ENCODE results near the gene RNF111.

Gene RNF111

DNA sequence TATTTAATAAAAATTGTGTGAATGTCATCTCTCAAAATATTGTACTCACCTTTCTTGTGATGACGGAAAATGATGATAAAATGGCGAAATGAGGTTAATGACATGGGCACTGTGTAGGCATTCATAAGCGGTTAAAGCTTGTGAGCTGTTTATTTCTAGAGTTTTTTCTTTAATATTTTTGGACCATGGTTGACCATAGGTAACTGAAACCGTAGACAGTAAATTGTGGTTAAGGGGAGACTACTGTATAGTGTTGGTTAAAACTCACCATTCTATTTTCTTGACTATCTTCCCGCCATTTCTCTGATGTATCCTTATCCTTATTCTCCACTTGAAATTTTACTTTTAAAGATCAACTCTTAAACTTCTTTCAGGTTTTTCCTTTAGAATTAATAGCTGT is 14.5 kb downstream of the RNF111 start:
- no peak for DNase-seq

DNA sequence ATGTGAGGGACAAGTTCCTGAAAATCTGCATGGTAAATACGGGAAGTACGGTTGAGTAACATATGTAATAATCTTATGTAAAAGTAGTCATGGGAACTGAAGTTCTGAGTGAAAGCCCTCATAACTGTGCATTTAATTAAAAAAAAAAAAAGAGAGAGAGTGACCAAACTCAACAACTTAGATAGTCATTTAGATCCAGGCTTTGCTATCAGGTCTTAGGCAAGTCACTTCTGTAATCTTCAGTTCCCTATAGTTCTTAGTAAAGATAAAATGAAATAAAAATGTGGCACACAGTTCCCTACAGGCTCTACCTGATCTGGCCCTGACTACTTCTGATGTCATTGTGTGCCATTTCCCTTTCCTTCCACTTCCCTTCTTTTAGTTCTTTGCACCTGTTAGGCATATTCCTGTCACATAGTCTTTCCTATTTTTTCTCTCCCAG is 15.0 kb downstream of the RNF111 start:
- DNase-seq = no peak

DNA sequence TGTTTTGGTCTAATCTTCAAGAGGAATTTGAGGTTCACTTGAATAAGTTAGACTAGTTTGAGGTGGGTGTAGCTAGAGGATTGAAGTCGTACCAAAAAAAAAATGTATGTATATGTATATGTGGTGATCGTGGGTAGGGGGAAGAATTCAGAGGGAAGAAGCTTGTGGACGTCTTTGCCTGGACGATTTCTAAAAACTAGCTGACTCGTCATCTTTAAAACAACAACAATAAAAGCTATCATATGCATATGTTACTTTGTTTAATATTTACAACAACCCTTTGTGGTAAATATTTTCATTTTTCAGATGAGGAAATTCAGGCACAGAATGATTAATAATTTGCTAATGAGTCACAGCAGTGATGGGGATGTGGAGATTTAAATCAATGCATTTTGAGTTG is 18.1 kb downstream of the RNF111 start:
- no peak for DNase-seq

DNA sequence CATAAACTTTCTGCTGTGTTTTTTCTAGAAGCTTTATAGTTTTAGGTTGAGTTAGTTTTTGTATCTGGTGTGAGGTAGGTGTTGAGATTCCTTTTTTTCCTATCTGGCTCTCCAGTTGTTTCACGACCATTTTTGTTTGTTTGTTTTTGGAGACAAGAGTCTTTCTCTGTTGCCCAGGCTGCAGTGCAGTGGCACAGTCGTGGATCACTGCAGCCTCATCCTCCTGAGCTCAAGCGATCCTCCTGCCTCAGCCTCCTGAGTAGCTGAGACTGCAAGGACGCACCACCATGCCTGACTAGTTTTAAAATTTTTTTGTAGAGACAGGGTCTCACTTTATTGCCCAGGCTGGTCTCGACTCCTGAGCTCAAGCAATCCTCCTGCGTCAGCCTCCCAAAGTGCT is 20.6 kb downstream of the RNF111 start:
- DNase-seq = no peak

DNA sequence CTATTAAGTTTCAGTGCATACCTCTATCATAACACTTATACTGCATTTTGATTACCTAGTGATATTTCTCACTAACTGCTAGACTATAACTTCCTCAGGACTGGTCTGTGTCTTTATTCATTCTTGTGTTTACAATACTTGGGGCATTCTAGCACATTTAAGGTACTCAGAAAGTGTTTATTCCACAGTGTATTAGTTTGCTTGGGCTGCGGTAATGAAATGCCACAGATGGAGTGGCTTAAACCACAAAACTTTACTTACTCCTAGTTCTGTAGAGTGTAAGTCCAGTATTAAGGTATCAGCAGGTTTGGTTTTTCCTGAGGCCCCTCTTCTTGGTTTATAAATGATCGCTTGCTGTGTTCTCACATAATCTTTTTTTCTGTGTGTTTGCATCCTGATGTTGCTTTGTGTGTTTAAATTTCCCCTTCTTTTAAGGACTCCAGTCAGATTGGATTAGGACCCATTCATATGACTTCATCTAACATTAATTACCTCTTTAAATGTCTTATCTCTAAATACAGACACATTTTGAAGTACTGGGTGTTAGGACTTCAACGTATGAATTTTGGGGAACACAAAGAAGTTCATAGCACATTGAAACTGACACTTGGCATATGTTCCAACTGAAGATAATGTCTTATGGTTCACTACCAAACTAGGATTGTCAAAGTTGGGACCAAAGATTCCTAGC is 23.9 kb downstream of the RNF111 start:
- DNase-seq = no peak

DNA sequence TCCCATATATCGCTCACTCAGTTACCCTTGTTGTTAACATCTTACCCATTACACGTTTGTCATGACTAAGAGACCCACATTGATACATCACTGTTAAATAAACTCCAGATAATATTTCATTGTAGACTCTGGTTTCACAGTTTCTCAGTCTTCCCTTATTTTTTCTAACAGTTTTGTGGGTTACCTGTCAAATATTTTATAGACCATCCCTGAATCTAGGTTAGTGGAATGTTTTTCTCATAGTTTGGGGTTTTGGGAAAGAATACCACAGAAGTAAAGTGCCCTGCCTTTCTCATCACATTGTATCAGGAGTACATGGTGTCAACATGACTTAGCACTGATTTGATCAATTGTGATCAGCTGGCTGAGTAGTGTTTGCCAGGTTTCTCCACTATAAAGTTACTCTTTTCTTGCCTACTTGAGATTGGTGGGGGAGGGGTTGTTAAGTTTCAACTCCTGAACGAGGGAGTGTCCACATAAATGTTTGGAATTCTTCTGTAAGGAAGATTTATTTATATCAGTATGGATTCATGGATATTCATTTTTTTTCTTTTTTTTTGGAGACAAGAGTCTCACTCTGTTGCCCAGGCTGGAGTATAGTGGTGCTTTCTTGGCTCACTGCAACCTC is 25.9 kb downstream of the RNF111 start:
- no peak for DNase-seq

DNA sequence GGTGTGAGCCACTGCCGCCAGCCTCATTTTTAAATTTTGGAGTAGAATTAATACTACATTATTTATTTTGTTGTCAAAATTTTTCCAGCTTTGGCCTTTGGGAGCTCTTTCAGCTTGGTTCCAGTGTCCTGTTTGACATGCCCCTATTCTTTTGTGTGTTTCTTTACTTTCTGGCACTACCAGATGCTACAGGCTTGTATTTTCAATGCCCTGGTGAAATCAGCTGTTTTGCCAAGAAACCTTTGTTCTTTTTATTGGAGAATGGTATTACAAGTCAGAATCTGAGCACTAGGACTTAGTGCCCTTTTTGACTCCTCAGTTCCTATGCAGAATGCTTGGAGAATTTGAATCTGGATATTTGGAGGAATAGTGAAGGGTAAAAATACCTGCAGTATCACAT is 26.6 kb downstream of the RNF111 start:
- no peak for DNase-seq

DNA sequence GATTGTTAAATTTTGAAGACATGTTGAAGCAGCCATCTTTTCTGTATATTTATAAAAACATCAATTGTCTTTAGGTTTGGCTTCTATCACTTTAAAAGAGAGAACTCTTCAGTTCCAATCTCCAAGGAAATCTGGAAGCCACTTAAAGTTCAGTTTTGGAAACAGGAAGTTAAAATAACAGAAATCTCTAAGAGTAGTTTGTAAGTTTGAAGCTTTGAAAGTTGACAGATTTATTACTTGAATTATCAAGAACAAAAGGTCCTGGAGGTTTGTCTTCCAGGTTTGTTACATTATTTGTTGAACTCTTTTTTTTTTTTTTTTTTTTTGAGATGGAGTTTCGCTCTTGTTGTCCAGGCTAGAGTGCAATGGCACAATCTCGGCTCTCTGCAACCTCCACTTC is 30.0 kb downstream of the RNF111 start:
- DNase-seq = no peak

DNA sequence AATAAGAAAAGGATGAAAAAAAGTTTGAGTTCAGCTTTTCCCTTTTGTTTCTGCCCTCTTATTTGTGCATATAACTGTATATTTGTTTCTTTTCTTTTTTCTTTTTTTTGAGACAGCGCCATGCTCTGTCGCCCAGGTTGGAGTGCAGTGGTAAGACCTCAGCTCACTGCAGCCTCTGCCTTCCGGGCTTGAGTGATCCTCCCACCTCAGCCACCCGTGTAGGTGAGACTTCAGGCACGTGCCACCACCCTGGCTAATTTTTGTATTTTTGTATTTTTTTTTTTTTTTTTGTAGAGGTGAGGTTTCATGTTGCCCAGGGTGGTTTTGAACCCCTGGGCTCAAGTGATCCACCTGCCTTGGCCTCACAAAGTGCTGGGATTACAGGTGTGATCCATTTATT is 31.4 kb downstream of the RNF111 start:
- DNase-seq = no peak

DNA sequence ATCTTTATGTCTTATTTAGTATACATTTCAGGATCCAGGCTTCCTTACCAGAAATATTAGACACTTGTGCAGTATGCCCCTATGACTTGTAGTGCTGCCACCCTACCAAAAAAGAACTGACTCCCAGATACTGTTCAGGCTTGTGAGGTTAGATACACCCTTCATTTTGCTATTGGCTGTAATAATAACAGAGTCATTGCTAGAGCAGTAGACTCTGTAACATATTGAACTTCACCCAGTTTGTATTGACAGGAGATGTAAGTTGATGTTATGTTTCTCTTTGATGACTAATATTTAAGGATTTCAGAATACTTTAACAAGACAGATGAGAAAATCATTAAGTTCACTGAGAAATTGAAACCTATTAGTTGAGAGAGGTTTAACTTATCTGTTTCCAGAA is 32.9 kb downstream of the RNF111 start:
- DNase-seq = no peak

DNA sequence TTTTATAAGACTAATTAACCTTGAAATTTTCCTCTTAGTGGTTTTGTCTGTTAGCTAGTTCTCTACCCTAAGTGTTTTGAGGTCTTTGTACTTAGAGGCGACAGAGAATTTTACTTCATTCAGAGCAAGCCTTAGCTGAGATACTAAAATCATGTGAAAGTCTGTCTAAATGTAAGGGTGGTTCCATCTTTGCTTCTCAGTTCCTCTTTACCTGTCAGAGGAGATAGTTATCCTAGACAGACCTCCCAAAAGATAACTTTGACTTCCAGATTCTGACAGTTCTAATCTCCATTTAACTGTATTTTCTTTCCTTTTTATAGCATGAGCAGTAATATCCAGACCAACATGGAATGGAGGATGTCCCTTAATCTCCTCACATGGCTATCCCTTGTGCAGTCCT is 34.7 kb downstream of the RNF111 start:
- DNase-seq = no peak

DNA sequence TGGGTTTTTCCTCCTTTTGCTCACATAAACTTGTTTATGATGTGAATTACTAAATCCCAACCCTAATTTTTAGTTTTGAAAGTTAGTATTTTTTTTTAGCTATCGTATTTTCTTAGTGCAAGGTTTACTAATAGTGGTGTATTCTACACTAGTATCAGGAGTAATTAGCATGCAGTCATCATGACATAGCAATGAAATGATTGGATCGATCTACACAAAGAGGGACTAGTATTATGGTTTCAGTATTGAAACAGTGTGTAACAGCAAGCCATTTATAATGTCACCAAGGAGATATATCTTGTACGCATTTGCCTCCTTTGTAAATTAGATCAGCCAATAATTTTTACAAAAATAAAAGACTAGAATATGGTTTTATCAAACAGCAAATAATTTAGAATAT is 38.7 kb downstream of the RNF111 start:
- no peak for DNase-seq

DNA sequence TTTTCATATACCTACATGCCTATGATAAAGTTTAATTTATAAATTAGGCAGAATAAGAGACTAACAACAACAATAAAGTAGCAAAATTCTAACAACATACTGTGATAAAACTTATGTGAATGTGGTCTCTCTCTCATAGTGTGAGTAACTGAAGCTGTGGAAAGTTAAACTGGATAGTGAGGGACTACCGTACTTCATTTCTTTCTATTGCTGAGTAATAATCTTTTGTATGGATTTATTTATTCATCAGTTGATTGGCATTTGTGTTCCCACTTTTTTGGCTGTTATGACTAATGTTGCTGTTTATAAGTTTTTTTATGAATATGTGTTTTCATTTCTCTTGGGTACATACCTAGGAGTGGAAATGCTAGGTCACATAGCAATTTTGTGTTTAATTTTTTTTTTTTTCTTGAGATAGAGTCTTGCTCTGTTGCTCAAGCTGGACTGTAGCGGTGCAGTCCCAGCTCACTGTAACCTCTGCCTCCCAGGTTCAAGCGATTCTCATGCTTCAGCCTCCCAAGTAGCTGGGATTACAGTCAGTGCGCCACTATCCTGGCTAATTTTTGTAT is 41.0 kb downstream of the RNF111 start:
- DNase-seq = no peak

DNA sequence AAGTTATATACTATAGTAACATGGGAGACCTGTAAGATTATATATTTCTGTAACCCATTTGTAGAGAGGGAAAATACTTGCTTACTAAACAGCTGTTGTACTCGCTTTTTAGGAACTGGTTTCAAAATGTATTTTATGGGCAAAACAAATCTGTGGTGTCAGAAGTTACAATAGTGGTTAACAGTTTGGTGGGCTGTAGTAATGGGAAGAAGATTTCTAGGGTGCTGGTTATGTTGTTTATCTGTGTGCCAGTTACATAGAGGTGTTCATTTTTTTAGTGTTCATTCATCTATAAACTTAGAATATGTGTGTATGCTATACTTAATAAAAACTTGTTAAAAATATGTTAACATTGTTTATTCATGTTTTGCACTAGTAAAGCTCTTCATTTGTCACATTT is 42.1 kb downstream of the RNF111 start:
- DNase-seq = no peak

DNA sequence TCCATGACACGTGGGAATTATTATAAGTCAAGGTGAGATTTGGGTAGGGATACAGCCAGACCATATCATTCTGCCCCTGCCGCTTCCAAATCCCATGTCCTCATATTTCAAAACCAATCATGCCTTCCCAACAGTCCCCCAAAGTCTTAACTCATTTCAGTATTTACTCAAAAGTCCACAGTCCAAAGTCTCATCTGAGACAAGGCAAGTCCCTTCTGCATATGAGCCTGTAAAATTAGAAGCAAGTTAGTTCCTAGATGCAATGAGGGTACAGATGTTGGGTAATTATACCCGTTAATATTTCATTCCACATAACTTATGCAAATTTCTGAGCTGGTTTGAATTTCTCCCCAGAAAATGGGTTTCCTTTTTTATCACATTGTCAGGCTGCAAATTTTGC is 47.7 kb downstream of the RNF111 start:
- DNase-seq = no peak

DNA sequence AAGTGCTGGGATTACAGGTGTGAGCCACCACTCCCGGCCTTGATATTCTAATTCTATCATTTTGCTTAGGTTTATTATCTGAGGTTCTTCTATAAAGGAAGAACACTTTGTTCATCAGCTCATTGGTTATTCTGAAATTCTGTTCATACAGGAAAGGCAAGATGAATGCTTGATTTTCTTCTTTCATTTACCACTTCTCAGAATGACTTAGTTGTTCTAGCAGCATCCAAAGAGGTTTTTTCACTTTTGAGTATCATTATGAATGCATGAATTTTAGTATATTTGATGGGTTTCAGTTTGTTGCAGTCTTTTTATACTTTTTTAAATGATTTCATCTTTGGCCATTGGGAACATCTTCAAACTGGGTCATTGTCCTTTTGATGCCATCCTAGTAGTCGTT is 51.8 kb downstream of the RNF111 start:
- no peak for DNase-seq

DNA sequence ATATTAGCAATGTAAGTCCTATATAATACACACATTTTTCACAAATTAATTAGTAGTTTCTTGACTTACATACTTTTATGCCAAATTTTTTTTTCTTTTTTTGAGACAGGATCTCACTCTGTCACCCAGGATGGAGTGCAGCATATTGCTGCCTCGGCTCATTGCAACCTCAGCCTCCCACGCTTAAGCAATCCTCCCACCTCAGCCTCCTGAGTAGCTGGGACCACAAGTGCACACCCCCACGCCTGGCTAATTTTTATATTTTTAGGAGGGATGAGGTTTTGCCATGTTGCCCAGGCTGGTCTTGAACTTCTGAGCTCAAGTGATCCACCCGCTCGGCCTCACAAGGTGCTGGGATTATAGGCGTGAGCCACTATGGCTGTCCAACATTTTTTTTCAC is 54.6 kb downstream of the RNF111 start:
- no peak for DNase-seq

DNA sequence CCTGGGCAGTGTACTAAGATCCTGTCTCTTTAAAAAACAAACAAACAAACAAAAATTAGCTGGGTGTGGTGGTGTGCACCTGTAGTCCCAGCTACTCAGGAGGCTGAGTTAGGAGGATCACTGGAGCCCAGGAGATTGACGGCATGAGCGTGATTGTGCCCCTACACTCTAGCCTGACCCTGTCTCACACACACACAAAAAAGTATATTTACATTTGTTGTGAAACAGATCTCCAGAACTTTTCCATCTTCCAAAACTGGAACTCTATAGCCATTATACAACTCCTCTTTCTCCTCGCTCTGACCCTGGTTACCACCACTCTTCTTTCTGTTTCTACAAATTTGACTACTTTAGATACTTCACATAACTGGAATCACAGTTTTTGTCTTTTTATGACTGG is 61.4 kb downstream of the RNF111 start:
- DNase-seq = no peak

DNA sequence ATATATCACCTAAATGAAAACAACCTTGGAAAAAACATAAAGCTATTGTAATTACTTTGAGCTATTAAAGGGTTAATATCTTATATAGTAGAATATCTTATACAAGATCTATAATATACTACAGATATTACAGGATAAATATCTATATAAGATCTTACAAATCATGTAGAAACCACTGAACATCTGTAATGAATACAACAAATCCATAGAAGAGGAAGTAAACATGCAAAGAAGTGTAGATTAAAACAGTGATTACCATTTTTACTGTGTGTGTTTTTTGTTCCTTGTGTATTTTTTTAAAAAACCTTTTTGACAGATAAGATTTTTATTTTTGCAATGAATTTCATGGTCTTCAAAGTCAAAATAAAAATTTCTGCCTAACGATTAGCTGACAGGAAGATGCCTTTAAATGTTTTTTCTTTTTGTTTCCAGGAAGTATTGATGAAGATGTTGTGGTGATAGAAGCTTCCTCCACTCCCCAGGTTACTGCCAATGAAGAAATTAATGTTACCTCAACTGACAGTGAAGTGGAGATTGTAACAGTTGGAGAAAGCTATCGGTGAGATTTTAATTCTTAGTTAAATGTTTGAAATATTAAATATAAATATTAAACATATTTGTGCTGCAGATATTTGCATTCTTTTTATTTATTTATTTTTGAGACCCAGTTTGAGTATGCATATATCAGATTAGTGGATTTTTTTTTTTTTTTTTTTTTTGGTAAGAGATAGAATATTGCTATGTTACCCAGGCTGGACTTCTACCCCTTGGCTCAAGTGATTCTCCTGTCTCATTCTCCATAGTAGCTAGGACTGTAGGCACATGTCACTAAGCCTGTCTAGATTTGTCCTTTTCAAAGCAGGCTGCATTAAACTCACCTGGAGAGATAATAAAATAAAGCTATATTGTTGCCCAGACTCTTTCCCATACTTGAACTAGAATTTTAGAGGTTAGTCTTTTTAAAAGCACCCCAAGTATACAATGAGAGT is 64.7 kb downstream of the RNF111 start:
- no peak for DNase-seq

DNA sequence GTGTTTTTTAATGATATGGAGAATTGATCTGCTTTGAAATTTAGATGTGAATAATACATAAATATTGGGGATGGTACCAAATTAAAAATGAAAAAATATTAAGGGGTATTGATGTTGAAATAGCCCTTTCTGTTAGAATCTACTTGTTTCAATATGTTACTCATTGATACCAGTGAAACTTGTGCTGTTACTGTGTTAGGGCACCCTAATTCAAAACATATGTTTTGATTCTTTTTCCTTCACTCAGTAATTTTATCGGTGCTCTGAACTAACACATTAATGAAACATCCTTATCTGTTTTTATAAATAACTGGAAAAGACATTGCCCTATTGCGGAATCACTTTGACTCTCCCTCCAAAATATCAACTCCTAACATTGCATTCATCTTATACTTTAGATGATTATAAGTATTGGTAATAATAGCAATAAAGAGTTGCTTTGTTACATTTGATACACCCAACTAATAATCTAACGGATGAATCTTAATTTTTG is 65.5 kb downstream of the RNF111 start:
- no peak for DNase-seq

DNA sequence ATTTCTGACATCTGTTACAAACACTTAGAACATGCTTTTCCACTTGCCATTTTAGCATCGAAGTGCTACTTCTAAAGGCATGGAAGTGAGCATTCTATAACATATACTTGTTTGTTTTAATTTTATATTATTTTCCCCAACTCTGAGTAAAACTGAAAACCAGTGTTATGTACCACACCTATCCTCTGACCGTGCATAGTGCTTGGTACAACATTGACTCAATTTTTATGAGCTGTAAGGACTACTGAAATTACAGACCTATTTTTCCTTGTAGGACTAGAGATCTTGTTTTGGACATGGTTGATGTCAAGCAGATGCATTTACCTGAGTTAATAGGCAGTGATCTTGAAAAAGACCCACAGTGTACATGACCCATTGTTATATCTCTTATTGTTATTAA is 66.0 kb downstream of the RNF111 start:
- DNase-seq = no peak

DNA sequence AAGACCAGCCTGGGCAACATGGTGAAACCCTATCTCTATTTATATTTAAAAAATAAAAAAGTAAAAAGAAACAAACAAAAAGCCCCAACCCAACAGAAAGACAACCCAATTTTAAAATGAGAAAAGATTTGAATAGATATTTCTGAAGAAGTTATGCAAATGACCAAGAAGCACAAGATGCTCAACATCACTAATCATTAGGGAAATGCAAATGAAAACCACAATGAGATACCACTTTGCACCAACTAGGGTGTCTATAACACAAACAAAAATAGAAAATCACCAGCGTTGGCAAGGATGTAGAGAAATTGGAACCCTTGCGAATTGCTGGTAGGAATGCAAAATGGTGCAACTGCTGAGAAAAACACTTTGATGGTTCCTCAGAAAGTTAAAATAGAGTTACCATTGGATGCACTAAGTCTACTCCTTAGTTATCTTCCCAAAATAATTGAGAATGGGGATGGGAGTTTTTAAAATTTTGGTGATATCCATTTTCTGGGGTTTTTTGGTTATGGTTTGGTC is 71.7 kb downstream of the RNF111 start:
- no peak for DNase-seq

DNA sequence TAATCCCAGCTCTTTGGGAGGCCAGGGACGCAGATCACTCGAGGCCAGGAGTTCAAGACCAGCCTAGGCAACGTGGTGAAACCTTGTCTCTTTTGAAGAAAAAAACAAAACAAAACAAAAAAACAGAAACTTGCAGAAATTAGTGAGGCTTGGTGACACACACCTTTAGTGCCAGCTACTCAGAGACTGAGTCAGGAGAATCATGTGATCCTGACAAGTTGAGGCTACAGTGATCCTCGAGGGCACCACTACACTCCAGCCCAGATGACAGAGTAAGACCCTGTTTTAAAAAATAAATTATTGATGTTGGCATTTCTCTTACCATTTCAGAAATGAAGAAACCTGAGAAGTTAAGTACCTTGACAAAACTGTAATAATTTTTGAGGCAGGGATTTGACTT is 72.9 kb downstream of the RNF111 start:
- DNase-seq = no peak

Data from NCI-H1694 (cell line).